Neural cell (in vitro differentiated cells): ENCODE data around the gene NOTCH2NLA. TPM values are rescaled to one million over a fixed set of nuclear protein-coding genes. Genes with fewer than 3 reads are reported as not detected.
"Not testable (repeated sequence)": the region's sequence is repeated elsewhere in the genome, so short reads cannot be mapped to it uniquely, and the experiment has no call there.

ENCODE experiments used
- H2AFZ ChIP-seq: fragments of 200-600, 300-800 bp; sonication (generic), shearing (Covaris generic); 2 replicates; pipeline ENCODE4 v1.6.0; 2014; ENCODE audit warnings: low read depth, mild to moderate bottlenecking, antibody characterized with exemption, low read length, moderate library complexity
- H3F3A ChIP-seq: fragments of 200-600 bp; shearing (Covaris generic); 2 replicates; pipeline ENCODE4 v1.6.1; 2016; ENCODE audit warnings: mild to moderate bottlenecking, moderate library complexity, mixed read lengths, antibody characterized with exemption, low read length; ENCODE audit not compliant: insufficient read depth, poor library complexity, severe bottlenecking
- H3K27ac ChIP-seq: fragments of 200-600, 300-800 bp; sonication (generic), shearing (Covaris generic); 2 replicates; pipeline ENCODE4 v1.5.1; 2014; ENCODE audit warnings: mild to moderate bottlenecking, low read length, moderate library complexity
- H3K27me3 ChIP-seq: fragments of 300-800, 200-600 bp; sonication (generic), shearing (Covaris generic); 2 replicates; pipeline ENCODE4 v1.6.0; 2014; ENCODE audit warnings: mild to moderate bottlenecking, low read depth, low read length, moderate library complexity; ENCODE audit not compliant: insufficient read depth
- H3K36me3 ChIP-seq: fragments of 300-800, 200-600 bp; sonication (generic), shearing (Covaris generic); 2 replicates; pipeline ENCODE4 v1.5.1; 2014; ENCODE audit warnings: mild to moderate bottlenecking, antibody characterized with exemption, low read length, moderate library complexity; ENCODE audit not compliant: insufficient read depth
- H3K4me2 ChIP-seq: fragments of 300-800, 200-600 bp; sonication (generic), shearing (Covaris generic); 2 replicates; pipeline ENCODE4 v1.6.0; 2014; ENCODE audit warnings: mild to moderate bottlenecking, low read length
- H3K4me3 ChIP-seq: fragments of 300-800, 200-600 bp; sonication (generic), shearing (Covaris generic); 2 replicates; pipeline ENCODE4 v1.5.1; 2014; ENCODE audit warnings: mild to moderate bottlenecking, low read length, moderate library complexity
- H3K79me2 ChIP-seq: fragments of 200-600 bp; shearing (Covaris generic); replicated peaks from 2 replicates; pipeline ENCODE4 v1.6.0; 2014; ENCODE audit warnings: mild to moderate bottlenecking, low read length, moderate library complexity; ENCODE audit not compliant: insufficient read depth
- H3K9ac ChIP-seq: fragments of 300-800, 200-600 bp; sonication (generic), shearing (Covaris generic); 2 replicates; pipeline ENCODE4 v1.6.1; 2016; ENCODE audit warnings: mild to moderate bottlenecking, low read length, mixed read lengths
- H3K9me2 ChIP-seq: fragments of 200-600 bp; shearing (Covaris generic); 2 replicates; pipeline ENCODE4 v1.6.1; 2016; ENCODE audit warnings: mild to moderate bottlenecking, low read length, mixed read lengths; ENCODE audit not compliant: insufficient read depth
- H3K9me3 ChIP-seq: fragments of 200-600, 300-800 bp; sonication (generic), shearing (Covaris generic); 2 replicates; pipeline ENCODE4 v1.6.1; 2016; ENCODE audit warnings: mild to moderate bottlenecking, mixed run types, low read length, moderate library complexity, mixed read lengths
- H4K20me1 ChIP-seq: fragments of 200-600 bp; shearing (Covaris generic); 2 replicates; pipeline ENCODE4 v1.6.1; 2016; ENCODE audit warnings: mild to moderate bottlenecking, mixed run types; ENCODE audit not compliant: insufficient read depth
- MXI1 ChIP-seq: fragments of 450-650 bp; conservative IDR thresholded peaks from 2 replicates; pipeline ENCODE4 v1.6.1; 2014; ENCODE audit warnings: antibody characterized with exemption, mild to moderate bottlenecking; ENCODE audit not compliant: poor library complexity, severe bottlenecking
- SMC3 ChIP-seq: fragments of 450-650 bp; conservative IDR thresholded peaks from 2 replicates; pipeline ENCODE4 v1.6.1; 2014; ENCODE audit warnings: antibody characterized with exemption, mild to moderate bottlenecking, moderate library complexity; ENCODE audit not compliant: poor library complexity
- polyA minus RNA-seq: library from RNA; depleted of rRNA, polyadenylated mRNA; stranded (reverse); fragments of >200 nt; gene quantifications from 2 replicates; pipeline ENCODE4 v1.2.3, GENCODE V29; 2014
- polyA plus RNA-seq: library from polyadenylated mRNA; depleted of rRNA; stranded (reverse); fragments of >200 nt; gene quantifications from 2 replicates; pipeline ENCODE4 v1.2.3, GENCODE V29; 2014

Gene NOTCH2NLA
- 0.06 TPM in 1 of 2 replicates, not detected in the other for polyA plus RNA-seq
- 1.9 and 3.8 TPM in 2 replicates for polyA minus RNA-seq

DNA sequence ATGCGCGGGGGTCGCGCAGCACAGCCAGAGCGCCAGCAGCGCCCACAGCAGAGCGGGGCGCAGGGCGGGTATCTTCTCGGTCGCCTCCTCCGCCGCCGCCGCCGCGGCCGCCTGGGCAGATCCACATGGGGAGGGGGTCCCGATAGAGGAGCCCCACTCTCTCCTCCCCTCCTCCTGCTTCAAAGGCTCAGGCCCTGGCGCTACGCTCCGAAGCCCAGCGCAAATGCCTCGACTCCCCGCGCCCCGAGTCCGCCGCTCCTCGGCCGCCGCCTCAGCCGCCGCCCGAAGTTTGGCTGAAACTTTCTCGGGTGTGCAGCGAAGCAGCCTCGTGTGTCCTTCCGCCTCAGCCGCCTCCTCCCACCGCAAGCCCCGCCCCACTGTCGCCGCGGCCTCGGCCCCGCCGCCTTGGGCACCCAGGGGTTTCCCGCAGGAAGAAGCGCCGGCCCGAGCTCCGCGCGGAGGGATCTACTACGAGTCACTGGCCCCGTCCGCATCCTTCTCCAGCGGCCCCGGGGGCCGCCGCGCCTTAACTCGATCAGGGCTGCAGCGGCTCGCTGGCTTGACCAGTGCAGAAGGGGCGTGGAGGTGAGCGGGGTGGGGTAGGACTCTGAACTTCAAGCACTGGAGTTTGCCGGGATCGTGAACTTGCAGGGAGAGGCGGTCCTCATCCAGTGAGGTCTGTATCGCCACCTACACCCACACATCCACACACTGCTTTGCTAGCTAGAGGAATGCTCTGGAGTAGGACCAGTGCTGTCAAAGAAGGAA, at the start of gene NOTCH2NLA:
Gene NOTCH2NLA, minus strand, starts transcription at position 312 of the 768 bp plus-strand sequence. CDS start 39,684 bp downstream, outside the sequence.
- not testable (repeated sequence) for H3F3A ChIP-seq, H3K36me3 ChIP-seq, H3K9me3 ChIP-seq, H3K9me2 ChIP-seq, H2AFZ ChIP-seq, H3K27ac ChIP-seq, H3K4me2 ChIP-seq, H4K20me1 ChIP-seq, H3K79me2 ChIP-seq, H3K27me3 ChIP-seq, H3K9ac ChIP-seq
- TF ChIP-seq SMC3 = peak; percentile 15
- peak; percentile 60 for TF ChIP-seq MXI1
- H3K4me3 ChIP-seq = peak within 1 kb of the TSS; percentile 58

DNA sequence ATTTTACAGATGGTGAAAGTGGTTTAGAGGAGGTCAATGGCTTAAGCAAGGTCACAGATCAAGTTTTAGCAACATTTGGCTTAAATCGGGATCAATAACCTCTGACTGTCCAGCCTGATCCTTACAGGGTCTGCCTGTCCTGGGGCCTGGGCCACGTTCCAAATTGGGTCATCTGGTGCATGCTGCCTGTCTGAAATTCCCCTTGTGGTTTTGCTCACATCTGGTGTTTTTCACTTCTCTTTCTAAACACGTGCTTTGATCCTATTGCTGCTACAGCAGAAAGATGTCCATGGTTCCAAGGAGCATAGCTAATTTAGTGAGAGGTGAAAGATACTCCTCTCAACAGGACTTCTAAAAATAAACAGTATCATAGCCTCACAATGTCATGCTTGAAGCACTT, 49.5 kb upstream of the NOTCH2NLA start:
- H2AFZ ChIP-seq, H3K4me2 ChIP-seq, H3K36me3 ChIP-seq, H3K27me3 ChIP-seq, H3K27ac ChIP-seq, H3K9me2 ChIP-seq, H3K79me2 ChIP-seq, H4K20me1 ChIP-seq, H3K9ac ChIP-seq, H3K4me3 ChIP-seq, H3F3A ChIP-seq, H3K9me3 ChIP-seq: not testable (repeated sequence)

DNA sequence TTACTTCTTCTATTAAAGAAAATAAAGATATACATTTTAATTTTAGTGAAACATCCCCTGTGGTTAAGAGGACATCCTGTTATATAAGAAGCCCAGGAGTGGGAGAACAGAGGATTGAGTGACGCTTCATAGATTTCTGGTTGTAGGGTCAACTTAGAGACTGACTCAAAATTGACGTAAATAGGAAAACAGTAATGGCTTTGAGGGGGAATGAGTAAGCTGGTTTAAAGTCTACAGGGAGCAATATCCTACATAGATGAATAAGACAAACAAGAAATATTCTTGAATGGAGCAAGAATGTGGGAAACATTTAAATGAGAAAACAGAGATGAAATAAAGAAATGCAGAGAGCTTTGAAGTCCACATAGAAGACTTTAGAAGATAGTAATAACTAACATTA, 48.3 kb upstream of the NOTCH2NLA start:
- not testable (repeated sequence) for H3K79me2 ChIP-seq, H3K9me2 ChIP-seq

DNA sequence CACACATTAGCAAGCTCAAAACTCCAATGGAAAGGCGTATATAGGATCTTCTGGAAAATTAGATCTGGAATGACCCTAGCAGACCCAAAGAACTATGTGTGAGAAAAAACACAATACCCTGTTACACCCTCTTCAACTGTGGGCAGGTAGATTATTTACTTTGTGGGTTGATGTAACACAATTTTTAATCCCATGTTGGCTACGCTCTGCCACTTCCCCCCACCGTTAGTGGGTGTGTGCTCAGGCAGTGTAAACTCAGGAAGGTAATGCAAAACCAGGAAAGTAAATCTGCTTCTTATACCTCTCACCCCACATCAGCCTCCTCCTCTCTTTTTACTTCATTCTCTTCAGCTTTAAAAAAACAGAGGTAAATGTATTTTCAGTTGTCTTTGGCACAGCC, 45.3 kb upstream of the NOTCH2NLA start:
- H3K27me3 ChIP-seq, H3K27ac ChIP-seq, H4K20me1 ChIP-seq, H2AFZ ChIP-seq, H3K36me3 ChIP-seq, H3K4me3 ChIP-seq, H3K79me2 ChIP-seq, H3K4me2 ChIP-seq, H3K9me2 ChIP-seq, H3K9me3 ChIP-seq, H3K9ac ChIP-seq, H3F3A ChIP-seq: not testable (repeated sequence)

More for the DNA sequence above, 48.3 kb upstream of the NOTCH2NLA start:
- H3F3A ChIP-seq, H3K36me3 ChIP-seq, H4K20me1 ChIP-seq, H3K9ac ChIP-seq, H3K27me3 ChIP-seq, H3K9me3 ChIP-seq, H2AFZ ChIP-seq, H3K4me2 ChIP-seq, H3K27ac ChIP-seq, H3K4me3 ChIP-seq: not testable (repeated sequence)

DNA sequence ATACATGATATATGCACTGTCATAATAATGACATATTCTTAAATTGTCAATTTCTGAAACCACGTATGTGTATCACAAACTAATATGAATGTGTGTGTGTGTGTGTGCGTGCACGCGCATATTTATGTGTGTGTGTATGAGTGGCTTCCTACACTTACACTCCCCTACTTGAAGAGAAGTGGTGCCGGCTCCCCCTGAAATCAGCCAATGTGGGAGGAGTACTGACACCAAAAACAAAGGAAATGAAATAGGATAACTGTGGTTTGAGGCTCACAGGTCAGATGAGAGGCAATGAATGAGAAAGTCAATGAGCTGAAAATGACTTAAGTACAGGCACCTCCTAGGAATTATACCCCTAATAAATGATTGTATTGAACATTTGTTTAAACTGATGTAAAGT, 44.4 kb upstream of the NOTCH2NLA start:
- not testable (repeated sequence) for H3K27me3 ChIP-seq, H3F3A ChIP-seq, H3K27ac ChIP-seq, H3K9me2 ChIP-seq, H3K4me3 ChIP-seq, H4K20me1 ChIP-seq, H3K9me3 ChIP-seq, H3K79me2 ChIP-seq, H3K36me3 ChIP-seq, H2AFZ ChIP-seq, H3K4me2 ChIP-seq, H3K9ac ChIP-seq

DNA sequence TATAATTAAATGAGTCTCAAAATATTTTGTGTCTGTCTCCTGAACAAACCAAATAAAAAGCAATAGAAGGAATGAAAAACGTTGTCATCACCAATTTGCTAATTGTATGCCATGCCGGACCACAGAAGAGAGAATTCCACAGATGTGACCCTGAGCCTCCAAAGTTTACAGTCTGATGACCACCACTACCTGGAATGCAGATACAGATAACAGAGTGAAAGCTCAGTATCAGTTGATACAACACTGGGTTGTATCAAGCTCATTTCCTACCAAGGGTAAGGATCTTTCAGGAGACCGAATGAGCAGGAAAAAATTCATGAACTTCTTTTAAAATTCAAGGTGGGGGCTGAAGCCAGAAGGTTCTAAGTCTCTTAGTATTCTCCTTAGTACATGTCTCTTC, 43.9 kb upstream of the NOTCH2NLA start:
- H3K36me3 ChIP-seq, H3K9ac ChIP-seq, H3K79me2 ChIP-seq, H4K20me1 ChIP-seq, H3K9me3 ChIP-seq, H3F3A ChIP-seq, H3K27ac ChIP-seq, H3K4me3 ChIP-seq, H3K4me2 ChIP-seq, H3K27me3 ChIP-seq, H3K9me2 ChIP-seq, H2AFZ ChIP-seq: not testable (repeated sequence)

DNA sequence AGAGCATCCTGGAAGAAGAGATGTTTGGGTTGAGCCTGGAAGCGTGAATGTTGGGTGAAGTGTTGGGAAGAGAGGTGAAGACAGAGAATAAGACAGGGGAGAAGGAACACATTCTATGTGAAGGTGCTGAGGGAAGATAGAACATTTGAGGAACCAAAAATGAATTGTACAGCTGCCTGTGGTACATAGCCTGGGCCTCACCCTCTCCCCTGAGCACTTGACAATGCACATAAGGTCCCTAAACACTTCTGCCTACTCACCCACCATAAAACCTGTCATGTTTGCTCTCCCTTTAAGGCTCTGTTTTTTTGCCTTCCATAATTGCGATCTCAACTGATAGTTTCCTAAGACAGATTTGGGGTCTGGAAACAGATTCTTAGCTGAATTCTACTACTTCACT, 43.2 kb upstream of the NOTCH2NLA start:
- not testable (repeated sequence) for H3K9me2 ChIP-seq, H3F3A ChIP-seq, H3K9me3 ChIP-seq, H3K4me2 ChIP-seq, H4K20me1 ChIP-seq, H3K4me3 ChIP-seq, H2AFZ ChIP-seq, H3K36me3 ChIP-seq, H3K27me3 ChIP-seq, H3K27ac ChIP-seq, H3K79me2 ChIP-seq, H3K9ac ChIP-seq

DNA sequence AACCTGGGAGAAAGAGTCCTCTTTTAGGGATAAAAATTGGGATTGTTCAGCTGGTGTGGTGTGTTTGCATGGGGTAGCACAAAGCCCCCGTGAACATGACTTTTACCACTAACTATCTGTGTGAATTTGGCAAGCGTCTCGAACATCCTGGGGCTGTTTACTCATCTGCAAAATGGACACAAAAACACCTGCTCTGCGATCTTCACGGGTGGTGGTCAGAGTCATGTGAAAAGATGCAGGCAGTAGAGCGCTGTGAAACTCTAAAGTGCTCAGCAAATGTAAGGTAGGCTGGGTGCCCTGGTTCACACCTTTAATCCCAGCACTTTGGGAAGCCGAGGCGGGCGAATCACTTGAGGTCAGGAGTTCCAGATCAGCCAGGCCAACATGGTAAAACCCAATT, 41.3 kb upstream of the NOTCH2NLA start:
- H3K27ac ChIP-seq, H3K4me3 ChIP-seq, H3F3A ChIP-seq, H2AFZ ChIP-seq, H3K9me2 ChIP-seq, H3K27me3 ChIP-seq, H3K79me2 ChIP-seq, H3K36me3 ChIP-seq, H3K4me2 ChIP-seq, H3K9me3 ChIP-seq, H3K9ac ChIP-seq, H4K20me1 ChIP-seq: not testable (repeated sequence)
